Lower leg skin (tissue), 3 donors: ENCODE results near the gene ASTN1.

Experiments
- CTCF ChIP-seq, 3 donors: fragments of 450-650 bp; IDR thresholded peaks; one replicate each; pipeline ENCODE4 v1.5.1; 2016; ENCODE audit warnings: antibody characterized with exemption in 3 of 3, mild to moderate bottlenecking in 3 of 3, moderate library complexity in 2 of 3
- POLR2A ChIP-seq, 2 donors: fragments of 450-650 bp; IDR thresholded peaks; one replicate each; pipeline ENCODE4 v1.6.1; 2016 to 2017; ENCODE audit warnings: antibody characterized with exemption in 2 of 2, mild to moderate bottlenecking in 1 of 2, moderate library complexity in 1 of 2

GRCh38 chr1:176869577-176869976 is 294.9 kb downstream of the ASTN1 start:
- no peak for TF ChIP-seq POLR2A (IDR thresholded peaks at IDR 0.05)
- TF ChIP-seq CTCF (IDR thresholded peaks at IDR 0.05) = no peak
